Right lung (tissue), 5 donors: Measurements from ENCODE around the gene ZC3H7B. TPM values are rescaled to one million over a fixed set of nuclear protein-coding genes. Genes with fewer than 3 reads are reported as not detected.

ENCODE experiments used
- polyA plus RNA-seq, 5 donors: library from polyadenylated mRNA; unstranded; fragments of 120-200 nt; gene quantifications; one replicate each; pipeline versions ENCODE4 v1.2.1 to v1.2.3, GENCODE V29; 2013; ENCODE audit warnings: inconsistent platforms in 1 of 5, low replicate concordance in 1 of 5; ENCODE audit not compliant: insufficient read length in 5 of 5, insufficient read depth in 1 of 5

The ZC3H7B gene
- polyA plus RNA-seq, 5 donors = 55.3 to 79.8 (median 63.5) TPM

Other genes with a start within 250 kb of the ZC3H7B start
- 10 to 100 TPM; 49.3 to 73.5 (median 65.0) TPM for gene EP300, start 208.9 kb upstream of the ZC3H7B start, polyA plus RNA-seq
- gene L3MBTL2, start 96.2 kb upstream of the ZC3H7B start, polyA plus RNA-seq = 10 to 100 TPM; 19.9 to 25.6 (median 23.9) TPM
- 1 to 10 TPM; 2.2 to 4.1 (median 3.3) TPM for gene CHADL, start 60.6 kb upstream of the ZC3H7B start, polyA plus RNA-seq
- 10 to 100 TPM; 30.8 to 40.7 (median 37.5) TPM for gene RANGAP1, start 15.3 kb upstream of the ZC3H7B start, polyA plus RNA-seq
- gene TEF, start 80.4 kb downstream of the ZC3H7B start, polyA plus RNA-seq = 10 to 100 TPM in 4 of 5 donors, 1 to 10 TPM in 1; 10.0 to 14.5 (median 13.0) TPM
- 10 to 100 TPM; 37.6 to 57.8 (median 45.9) TPM for gene TOB2, start 145.3 kb downstream of the ZC3H7B start, polyA plus RNA-seq
- 10 to 100 TPM; 43.6 to 56.5 (median 54.6) TPM for gene PHF5A, start 167.2 kb downstream of the ZC3H7B start, polyA plus RNA-seq
- gene ACO2, start 167.6 kb downstream of the ZC3H7B start, polyA plus RNA-seq = 10 to 100 TPM; 47.4 to 65.1 (median 51.3) TPM
- gene POLR3H, start 242.9 kb downstream of the ZC3H7B start, polyA plus RNA-seq = 10 to 100 TPM; 24.6 to 39.5 (median 27.3) TPM